Endodermal cell (in vitro differentiated cells): Measurements from ENCODE around the gene ACO1. TPM values are rescaled to one million over a fixed set of nuclear protein-coding genes. Genes with fewer than 3 reads are reported as not detected.

Source experiments
- DNase-seq: peaks from one replicate; pipeline ENCODE4 v3.0.0-alpha.2; 2017
- H3K27ac ChIP-seq: 2 replicates; pipeline ENCODE4 v1.5.1; 2013; ENCODE audit warnings: mild to moderate bottlenecking, low read depth, low read length, moderate library complexity
- H3K27me3 ChIP-seq: 2 replicates; pipeline ENCODE4 v1.6.1; 2013; ENCODE audit warnings: mild to moderate bottlenecking, low read length, moderate library complexity; ENCODE audit not compliant: insufficient read depth, control insufficient read depth, poor library complexity, severe bottlenecking
- H3K36me3 ChIP-seq: 2 replicates; pipeline ENCODE4 v1.7.0; 2013; ENCODE audit warnings: mild to moderate bottlenecking, low read length, moderate library complexity; ENCODE audit not compliant: control insufficient read depth, insufficient read depth
- H3K4me1 ChIP-seq: one replicate; pipeline ENCODE4 v1.7.0; 2013; ENCODE audit warnings: low read length; ENCODE audit not compliant: control insufficient read depth, insufficient read depth
- H3K4me3 ChIP-seq: 2 replicates; pipeline ENCODE4 v1.5.1; 2013; ENCODE audit warnings: mild to moderate bottlenecking, low read length, moderate library complexity
- H3K9ac ChIP-seq: 2 replicates; pipeline ENCODE4 v1.6.1; 2013; ENCODE audit warnings: mild to moderate bottlenecking, low read length, moderate library complexity; ENCODE audit not compliant: poor library complexity, severe bottlenecking; ENCODE audit errors: extremely low read depth
- H3K9me3 ChIP-seq: 2 replicates; pipeline ENCODE4 v1.6.1; 2013; ENCODE audit warnings: mild to moderate bottlenecking, low read length, moderate library complexity; ENCODE audit not compliant: control insufficient read depth
- H3K27ac Mint-ChIP-seq: 2 replicates; pipeline ENCODE4 v1.8.0; 2020; ENCODE audit warnings: mixed read lengths
- H3K27me3 Mint-ChIP-seq: 2 replicates; pipeline ENCODE4 v1.8.0; 2021; ENCODE audit warnings: mild to moderate bottlenecking, mixed read lengths; ENCODE audit not compliant: insufficient read depth
- H3K36me3 Mint-ChIP-seq: 2 replicates; pipeline ENCODE4 v1.8.0; 2020; ENCODE audit warnings: low read depth, mixed read lengths
- H3K4me1 Mint-ChIP-seq: 2 replicates; pipeline ENCODE4 v1.8.0; 2020; ENCODE audit warnings: mixed read lengths
- H3K4me3 Mint-ChIP-seq: 2 replicates; pipeline ENCODE4 v1.8.0; 2020; ENCODE audit warnings: mild to moderate bottlenecking, moderate library complexity, mixed read lengths
- H3K9me3 Mint-ChIP-seq: 2 replicates; pipeline ENCODE4 v1.8.0; 2020; ENCODE audit warnings: mild to moderate bottlenecking, mixed read lengths
- CTCF ChIP-seq: fragments of 200-600 bp; sonication (generic); conservative IDR thresholded peaks from 2 replicates; pipeline ENCODE4 v1.5.0; 2021; ENCODE audit warnings: antibody characterized with exemption, mild to moderate bottlenecking
- WGBS, 2 experiments: methylation state at CpG; one replicate each; pipeline versions ENCODE4 v1.1.5 to v1.1.7; 2013; ENCODE audit warnings: missing lambda C conversion rate in 2 of 2, mixed read lengths in 1 of 2; ENCODE audit not compliant: insufficient coverage in 1 of 2, insufficient read length in 1 of 2; 5-methylcytosine and 5-hydroxymethylcytosine counted together
- total RNA-seq, 2 donors: library from RNA; stranded (reverse); fragmentation: NEBNext Ultra II Directional in 1 of 2; extraction: Animal tissue kit (Norgen Biotek cat#: 25700) in 1 of 2; gene quantifications; 2 replicates in 1 of 2; 3 replicates in 1 of 2; pipeline ENCODE4 v1.2.1, GENCODE V29; 2021

Gene ACO1
- total RNA-seq, 2 donors from 2014 or later: 33.6 to 52.8 TPM

DNA sequence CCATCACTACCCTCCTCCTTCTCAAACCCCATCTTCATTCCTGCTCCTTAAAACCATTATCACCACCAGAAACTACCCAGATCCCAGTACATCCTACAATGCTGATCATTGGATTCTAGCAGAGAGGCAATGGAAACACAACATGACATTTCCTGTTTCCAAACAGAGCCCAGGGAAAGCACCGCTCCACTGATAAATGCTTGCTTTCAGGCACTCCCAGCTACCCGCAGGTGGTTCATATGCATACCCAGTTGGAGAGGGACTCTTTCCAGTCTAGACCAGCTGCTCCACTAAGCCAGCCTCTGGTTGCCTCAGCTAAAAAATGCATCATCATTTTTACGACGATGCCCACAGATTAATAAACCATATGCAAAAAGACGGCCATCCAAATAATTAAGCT lies 39.2 kb upstream of the ACO1 start:
- H3K4me3 Mint-ChIP-seq: no peak overlapping the region
- Histone ChIP-seq H3K9ac (no peak overlapping the region), H3K4me3 (no peak overlapping the region), H3K36me3 (no peaks in the 10 kb centered on the region), H3K4me1 (peaks cover 3% of the 10 kb centered on the region), H3K27ac (no peak overlapping the region), H3K9me3 (no peaks in the 10 kb centered on the region), H3K27me3 (no peaks in the 10 kb centered on the region)
- H3K36me3 Mint-ChIP-seq: no peaks in the 10 kb centered on the region
- DNase-seq: peak; percentile 86
- peak overlapping the region; percentile 3 for H3K27ac Mint-ChIP-seq
- no peaks in the 10 kb centered on the region for H3K27me3 Mint-ChIP-seq
- 25 to 35% methylated on average over 3 to 5 of the region's 5 CpGs for WGBS, 2 experiments
- TF ChIP-seq CTCF: no peak
- no peaks in the 10 kb centered on the region for H3K9me3 Mint-ChIP-seq
- peaks cover 14% of the 10 kb centered on the region for H3K4me1 Mint-ChIP-seq

DNA sequence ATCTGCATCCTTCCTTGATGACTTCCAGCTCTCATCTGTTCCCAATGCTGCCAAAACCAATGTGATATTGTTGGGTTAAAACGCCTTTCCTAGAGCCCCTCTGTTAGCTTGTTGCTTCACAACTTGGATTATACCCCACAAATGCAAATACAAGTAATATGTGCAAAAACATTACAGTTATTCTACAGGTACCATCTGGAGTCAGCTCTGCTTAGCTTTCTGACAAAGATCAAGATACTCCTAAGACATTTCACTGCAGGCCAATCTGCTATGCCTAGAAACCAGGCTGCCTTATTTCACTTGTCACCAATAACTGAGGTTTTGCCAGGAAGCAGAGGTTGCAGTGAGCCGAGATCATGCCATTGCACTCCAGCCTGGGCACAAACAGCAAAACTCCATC lies 36.9 kb upstream of the ACO1 start:
- no peak for TF ChIP-seq CTCF
- H3K27me3 ChIP-seq: no peaks in the 10 kb centered on the region
- Mint-ChIP-seq H3K36me3 (no peaks in the 10 kb centered on the region), H3K27me3 (no peaks in the 10 kb centered on the region), H3K9me3 (no peaks in the 10 kb centered on the region), H3K27ac (no peak overlapping the region), H3K4me1 (peaks cover 17% of the 10 kb centered on the region), H3K4me3 (no peak overlapping the region)
- peaks cover 3% of the 10 kb centered on the region for H3K4me1 ChIP-seq
- H3K4me3 ChIP-seq: no peak overlapping the region
- no peaks in the 10 kb centered on the region for H3K36me3 ChIP-seq
- H3K9ac ChIP-seq: no peak overlapping the region
- no peak overlapping the region for H3K27ac ChIP-seq
- 92% methylated on average over 2 of the region's 2 CpGs; no CpG with 5 or more reads in 1 of the 2 experiments for WGBS, 2 experiments
- DNase-seq: no peak
- no peaks in the 10 kb centered on the region for H3K9me3 ChIP-seq

DNA sequence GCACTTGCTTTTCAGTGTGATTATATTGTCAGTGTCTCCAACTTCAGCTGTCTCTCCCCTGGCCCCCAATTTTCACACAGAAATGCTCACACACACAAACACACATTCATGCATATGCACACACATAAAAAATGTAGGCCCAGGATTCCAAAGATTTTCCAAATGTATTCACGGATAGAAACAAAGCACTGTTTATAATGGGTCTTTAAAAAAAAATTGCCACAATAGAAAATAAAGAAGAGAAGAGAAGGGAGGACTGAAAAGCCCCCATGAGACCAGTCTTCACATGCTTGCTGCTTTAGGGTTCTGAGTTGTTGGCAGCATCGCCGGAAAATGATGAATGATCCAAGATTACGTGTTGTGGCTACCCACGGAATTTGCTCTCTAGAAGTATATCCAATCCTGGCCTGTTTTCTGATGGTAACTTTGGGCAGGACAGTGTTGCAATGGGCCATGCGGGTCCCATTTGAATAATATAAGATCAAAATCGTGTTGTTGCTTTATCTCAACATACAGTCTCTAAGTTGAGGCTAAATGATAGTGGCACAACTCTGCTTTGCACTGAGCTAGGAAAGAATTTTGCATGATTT lies 36.2 kb upstream of the ACO1 start:
- no peak overlapping the region for H3K27ac Mint-ChIP-seq
- no peak for TF ChIP-seq CTCF
- no peak overlapping the region for H3K9ac ChIP-seq
- H3K9me3 Mint-ChIP-seq: no peaks in the 10 kb centered on the region
- H3K27me3 Mint-ChIP-seq: no peaks in the 10 kb centered on the region
- H3K4me1 ChIP-seq: peaks cover 3% of the 10 kb centered on the region
- DNase-seq: no peak
- no peak overlapping the region for H3K27ac ChIP-seq
- H3K4me3 ChIP-seq: no peak overlapping the region
- no peaks in the 10 kb centered on the region for H3K36me3 Mint-ChIP-seq
- H3K4me1 Mint-ChIP-seq: peaks cover 20% of the 10 kb centered on the region
- H3K27me3 ChIP-seq: no peaks in the 10 kb centered on the region
- H3K36me3 ChIP-seq: no peaks in the 10 kb centered on the region
- no peaks in the 10 kb centered on the region for H3K9me3 ChIP-seq
- no peak overlapping the region for H3K4me3 Mint-ChIP-seq
- WGBS, 2 experiments: 93 to 94% methylated on average over 6 to 7 of the region's 7 CpGs
